CD4-positive, alpha-beta memory T cell (primary cell): ENCODE results near the gene POLN. TPM values are rescaled to one million over a fixed set of nuclear protein-coding genes. Genes with fewer than 3 reads are reported as not detected.

Experiments used
- CTCF ChIA-PET: fragments of 350-600 bp; sonication (Branson Sonifier 250); formaldehyde crosslinking; loops from one replicate; lab custom pipeline; 2021; ENCODE audit warnings: inconsistent platforms; ENCODE audit not compliant: partially characterized antibody; lab: Charles Lee
- POLR2A ChIA-PET: fragments of 350-600 bp; sonication (Branson Sonifier 250); formaldehyde crosslinking; loops from one replicate; lab custom pipeline; 2021; ENCODE audit not compliant: partially characterized antibody; lab: Charles Lee
- DNase-seq, 5 donors: peaks; one replicate each; pipeline versions ENCODE4 v3.0.0 to v3.0.0-alpha.2; 2020 to 2022; ENCODE audit warnings: mixed read lengths in 1 of 5
- H3K27ac ChIP-seq: one replicate; pipeline ENCODE4 v1.7.0; 2013; ENCODE audit warnings: low read depth, low read length
- H3K27me3 ChIP-seq: 2 replicates; pipeline ENCODE4 v1.7.0; 2013; ENCODE audit warnings: mild to moderate bottlenecking, low read length, moderate library complexity; ENCODE audit not compliant: insufficient read depth
- H3K36me3 ChIP-seq: 2 replicates; pipeline ENCODE4 v1.7.0; 2013; ENCODE audit warnings: mild to moderate bottlenecking, low read length, moderate library complexity; ENCODE audit not compliant: insufficient read depth
- H3K4me1 ChIP-seq: 2 replicates; pipeline ENCODE4 v1.7.0; 2013; ENCODE audit warnings: mild to moderate bottlenecking, low read length, moderate library complexity; ENCODE audit not compliant: insufficient read depth
- H3K4me3 ChIP-seq, 2 donors: one replicate each; pipeline ENCODE4 v1.7.0; 2013; ENCODE audit warnings: low read length in 2 of 2, mild to moderate bottlenecking in 1 of 2
- H3K9me3 ChIP-seq, 2 donors: one replicate each; pipeline ENCODE4 v1.7.0; 2013; ENCODE audit warnings: low read length in 2 of 2, control low read depth in 1 of 2; ENCODE audit not compliant: control insufficient read depth in 1 of 2
- H3K27ac Mint-ChIP-seq, 7 donors: one replicate each; pipeline ENCODE4 v1.8.0; 2020 to 2021; ENCODE audit warnings: mixed read lengths in 7 of 7, mild to moderate bottlenecking in 6 of 7, inconsistent platforms in 3 of 7, moderate library complexity in 3 of 7
- H3K27me3 Mint-ChIP-seq, 2 donors: one replicate each; pipeline ENCODE4 v1.8.0; 2020 to 2021; ENCODE audit warnings: mixed read lengths in 2 of 2
- H3K36me3 Mint-ChIP-seq, 2 donors: one replicate each; pipeline ENCODE4 v1.8.0; 2020 to 2021; ENCODE audit warnings: mixed read lengths in 2 of 2, inconsistent platforms in 1 of 2, mild to moderate bottlenecking in 1 of 2
- H3K4me1 Mint-ChIP-seq, 4 donors: one replicate each; pipeline ENCODE4 v1.8.0; 2020 to 2021; ENCODE audit warnings: mixed read lengths in 4 of 4, mild to moderate bottlenecking in 1 of 4
- H3K4me3 Mint-ChIP-seq, 8 donors: one replicate each; pipeline ENCODE4 v1.8.0; 2020 to 2021; ENCODE audit warnings: mixed read lengths in 8 of 8, mild to moderate bottlenecking in 7 of 8, moderate library complexity in 6 of 8, inconsistent platforms in 3 of 8
- H3K9me3 Mint-ChIP-seq, 8 donors: one replicate each; pipeline ENCODE4 v1.8.0; 2020 to 2021; ENCODE audit warnings: mixed read lengths in 8 of 8, mild to moderate bottlenecking in 5 of 8, inconsistent platforms in 3 of 8, moderate library complexity in 1 of 8
- intact Hi-C: fragments of 100-400 bp; cut with micrococcal nuclease; formaldehyde crosslinking; loops from one replicate; pipeline ENCODE4 v1.15.1; 2023
- polyA plus RNA-seq, 2 donors: library from polyadenylated mRNA; unstranded; fragments of 300-500 nt; fragmentation: Illumina TruSeq; gene quantifications; one replicate each; pipeline ENCODE4 v1.2.3, GENCODE V29; 2021
- total RNA-seq, 2 experiments: library from RNA; stranded (reverse); gene quantifications; one replicate each; pipeline ENCODE4 v1.2.3, GENCODE V29; 2021

POLN gene
- total and polyA plus RNA-seq, 4 experiments from 2014 or later: 0.24 to 4.4 (median 2.8) TPM

DNA sequence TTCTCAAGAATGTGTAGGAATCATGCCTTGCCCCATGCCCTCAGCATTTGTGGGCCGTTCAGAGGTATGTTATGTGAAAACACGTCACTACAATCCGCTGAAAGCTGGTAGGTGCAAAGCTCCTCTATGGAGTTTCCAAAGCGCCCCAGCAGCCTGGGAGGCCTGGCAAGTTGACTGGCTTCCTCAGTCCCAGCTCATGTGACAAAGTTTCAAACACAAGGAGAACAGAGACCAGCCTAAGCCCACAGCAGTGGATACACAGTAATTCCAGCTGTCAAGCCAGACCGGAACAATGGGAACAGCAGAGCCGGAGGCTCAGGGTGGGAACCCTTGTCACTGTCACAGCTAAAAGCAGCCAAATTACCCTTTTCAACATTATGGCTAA lies 149.3 kb downstream of the POLN start:
- Histone ChIP-seq H3K36me3 (no peaks in the 10 kb centered on the region), H3K4me1 (no peaks in the 10 kb centered on the region), H3K4me3 (no peak overlapping the region), H3K9me3 (peaks cover 0 to 11% of the 10 kb centered on the region in 2 donors), H3K27me3 (no peaks in the 10 kb centered on the region), H3K27ac (no peak overlapping the region)
- no peak overlapping the region for H3K4me3 Mint-ChIP-seq
- POLR2A ChIA-PET: no interaction called here
- intact Hi-C loops: no loop called here
- CTCF ChIA-PET: no interaction called here
- DNase-seq: no peak
- H3K36me3 Mint-ChIP-seq: peaks cover 2 to 8% of the 10 kb centered on the region in 2 donors
- peaks cover 0 to 3% of the 10 kb centered on the region in 2 donors for H3K27me3 Mint-ChIP-seq
- peaks cover 0 to 26% (median 12%) of the 10 kb centered on the region in 8 donors for H3K9me3 Mint-ChIP-seq
- H3K27ac Mint-ChIP-seq: no peak overlapping the region
- no peaks in the 10 kb centered on the region for H3K4me1 Mint-ChIP-seq

DNA sequence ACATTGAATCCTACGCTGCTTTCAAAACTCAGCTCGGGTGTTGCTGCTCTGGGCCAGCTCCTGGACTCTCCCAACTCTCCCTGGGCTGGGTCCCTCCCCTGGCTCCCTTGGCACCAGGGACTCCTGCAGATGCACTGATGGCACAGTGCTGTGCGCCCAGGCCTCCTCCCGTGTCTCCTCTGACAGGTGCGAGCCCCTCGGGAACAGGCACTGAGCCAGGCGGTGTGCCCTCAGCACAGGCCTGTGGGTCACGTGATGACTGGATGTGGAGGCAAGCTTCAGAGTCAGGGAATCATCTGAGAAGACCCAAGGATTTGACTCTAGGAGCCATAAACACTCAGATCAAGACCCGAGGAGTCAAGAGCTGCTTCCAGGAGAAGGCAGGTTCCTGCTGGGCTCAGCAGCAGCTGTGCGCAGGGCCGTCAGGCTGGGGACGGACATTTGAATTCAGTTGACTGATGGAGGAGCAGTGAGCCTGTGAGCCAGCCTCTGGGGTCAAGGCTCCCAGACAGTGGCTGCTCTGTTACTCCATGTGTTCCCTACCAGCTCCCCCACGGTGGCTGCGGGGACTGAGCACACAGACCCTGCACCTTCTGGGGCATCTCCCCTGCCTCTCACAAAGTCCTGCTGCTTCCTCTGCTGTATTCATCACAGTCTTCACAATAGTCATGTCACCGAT lies 149.8 kb downstream of the POLN start:
- Mint-ChIP-seq H3K4me3 (no peak overlapping the region), H3K36me3 (peaks cover 2 to 8% of the 10 kb centered on the region in 2 donors), H3K27me3 (peaks cover 0 to 3% of the 10 kb centered on the region in 2 donors), H3K4me1 (no peaks in the 10 kb centered on the region), H3K9me3 (peaks cover 0 to 22% (median 14%) of the 10 kb centered on the region in 8 donors), H3K27ac (no peak overlapping the region)
- Histone ChIP-seq H3K36me3 (no peaks in the 10 kb centered on the region), H3K4me1 (no peaks in the 10 kb centered on the region), H3K9me3 (peaks cover 0 to 11% of the 10 kb centered on the region in 2 donors), H3K27me3 (no peaks in the 10 kb centered on the region), H3K27ac (no peak overlapping the region), H3K4me3 (no peak overlapping the region)
- CTCF ChIA-PET: no interaction called here
- intact Hi-C loops: no loop called here
- POLR2A ChIA-PET: no interaction called here
- DNase-seq: peak in 1 of 5 donors; percentile 20

DNA sequence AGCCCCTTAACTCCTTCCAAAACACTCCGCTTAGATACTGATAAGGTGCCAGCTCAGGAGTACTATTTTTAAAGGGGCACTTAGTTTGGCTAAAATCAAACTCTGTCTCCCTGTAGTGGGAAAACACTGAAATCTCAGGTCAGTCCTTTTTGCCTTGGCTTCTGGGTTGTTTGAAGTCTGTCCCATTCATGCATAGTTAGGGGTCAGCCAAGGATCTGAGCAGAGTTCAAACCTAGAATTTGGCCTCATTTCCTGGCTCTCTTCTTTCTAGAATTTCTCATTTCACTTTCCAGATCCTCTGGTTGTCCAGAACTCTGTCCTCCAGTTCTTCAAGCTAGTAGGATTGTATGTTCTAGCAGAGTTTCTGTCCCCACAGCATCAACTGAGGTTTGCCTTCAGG lies 151.3 kb downstream of the POLN start:
- no peaks in the 10 kb centered on the region for H3K27me3 ChIP-seq
- Mint-ChIP-seq H3K36me3 (peaks cover 0 to 2% of the 10 kb centered on the region in 2 donors), H3K4me3 (no peak overlapping the region), H3K4me1 (no peaks in the 10 kb centered on the region), H3K27ac (no peak overlapping the region), H3K27me3 (peaks cover 0 to 2% of the 10 kb centered on the region in 2 donors), H3K9me3 (peaks cover 0 to 16% (median 5%) of the 10 kb centered on the region in 8 donors)
- CTCF ChIA-PET: no interaction called here
- H3K9me3 ChIP-seq: no peaks in the 10 kb centered on the region
- no peak overlapping the region for H3K27ac ChIP-seq
- H3K4me3 ChIP-seq: no peak overlapping the region
- no peaks in the 10 kb centered on the region for H3K4me1 ChIP-seq
- H3K36me3 ChIP-seq: no peaks in the 10 kb centered on the region
- POLR2A ChIA-PET: no interaction called here
- no peak for DNase-seq
- intact Hi-C loops: no loop called here

DNA sequence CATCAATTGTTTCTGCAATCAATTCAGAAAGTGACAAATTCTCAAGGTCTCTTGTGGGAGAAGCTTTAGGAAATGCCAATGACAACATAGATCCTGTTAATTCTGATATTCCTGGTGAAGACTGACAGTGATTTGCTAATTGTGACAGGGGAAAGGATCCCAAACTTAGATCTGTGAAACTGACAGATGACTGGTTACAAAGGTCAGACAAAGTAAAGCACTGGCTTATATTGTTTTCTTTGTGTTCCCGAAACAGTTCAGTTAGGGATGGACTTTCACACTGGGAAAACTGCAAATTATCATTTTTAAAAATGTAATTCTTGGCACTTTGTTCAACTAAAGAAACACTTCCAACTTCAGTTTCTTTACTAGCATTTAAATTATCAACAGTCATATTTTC lies 152.7 kb downstream of the POLN start:
- Histone ChIP-seq H3K36me3 (no peaks in the 10 kb centered on the region), H3K9me3 (no peaks in the 10 kb centered on the region), H3K4me1 (no peaks in the 10 kb centered on the region), H3K4me3 (no peak overlapping the region), H3K27ac (no peak overlapping the region), H3K27me3 (no peaks in the 10 kb centered on the region)
- DNase-seq: no peak
- CTCF ChIA-PET: no interaction called here
- Mint-ChIP-seq H3K27me3 (no peaks in the 10 kb centered on the region), H3K36me3 (no peaks in the 10 kb centered on the region), H3K4me3 (no peak overlapping the region), H3K9me3 (peaks cover 0 to 13% (median 2%) of the 10 kb centered on the region in 8 donors), H3K4me1 (no peaks in the 10 kb centered on the region), H3K27ac (no peak overlapping the region)
- POLR2A ChIA-PET: no interaction called here
- intact Hi-C loops: no loop called here

DNA sequence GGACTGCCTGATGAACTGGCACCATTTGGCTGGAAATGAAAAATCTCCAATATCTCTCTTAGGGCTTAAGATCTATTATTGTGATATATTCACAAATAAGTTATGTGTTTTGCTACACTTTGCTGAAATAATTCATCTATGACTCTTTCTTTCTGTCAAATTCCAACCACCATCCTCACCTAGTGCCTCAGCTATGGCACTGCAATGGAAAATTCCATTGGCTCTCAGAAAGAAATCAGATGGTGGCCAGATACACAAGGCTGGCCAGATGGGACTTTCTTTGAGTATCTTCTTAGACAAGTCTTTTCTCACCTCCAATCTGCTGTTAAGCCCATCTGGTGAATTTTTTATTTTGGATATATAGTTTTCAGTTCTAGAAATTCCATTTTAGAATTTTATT lies 154.8 kb downstream of the POLN start:
- Mint-ChIP-seq H3K9me3 (peaks cover 0 to 13% (median 2%) of the 10 kb centered on the region in 8 donors), H3K4me3 (no peak overlapping the region), H3K36me3 (no peaks in the 10 kb centered on the region), H3K4me1 (no peaks in the 10 kb centered on the region), H3K27me3 (no peaks in the 10 kb centered on the region), H3K27ac (no peak overlapping the region)
- Histone ChIP-seq H3K27ac (no peak overlapping the region), H3K36me3 (no peaks in the 10 kb centered on the region), H3K9me3 (no peaks in the 10 kb centered on the region), H3K4me1 (no peaks in the 10 kb centered on the region), H3K27me3 (no peaks in the 10 kb centered on the region), H3K4me3 (no peak overlapping the region)
- DNase-seq: peak in 1 of 5 donors; percentile 17
- CTCF ChIA-PET: interaction anchor here (1.3 kb wide), 1 partner anchor 10 kb away, joined by 3 read pairs; no protein-coding TSS in a partner anchor
- intact Hi-C loops: no loop called here
- POLR2A ChIA-PET: no interaction called here

DNA sequence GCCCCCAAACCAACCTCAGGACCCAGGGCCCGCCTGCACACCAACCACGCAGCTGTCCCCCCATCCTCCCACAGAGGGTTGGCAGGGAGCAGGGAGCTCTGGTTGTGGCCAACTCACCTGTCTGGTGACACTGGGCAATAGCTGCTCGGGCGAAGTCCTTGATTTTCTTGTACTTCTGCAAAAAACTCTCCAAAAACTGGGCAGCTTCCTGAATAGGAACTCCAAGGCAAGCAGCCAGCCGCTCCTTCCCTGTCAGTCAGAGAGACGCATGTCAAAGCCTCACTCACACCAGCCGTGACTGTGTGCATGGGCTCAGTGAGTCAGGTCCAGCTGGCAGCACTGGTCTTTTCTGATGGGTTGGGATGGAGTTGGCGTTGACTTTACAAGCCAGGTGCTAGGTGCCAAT lies 156.4 kb downstream of the POLN start:
- Mint-ChIP-seq H3K4me1 (no peaks in the 10 kb centered on the region), H3K9me3 (peaks cover 0 to 13% (median 2%) of the 10 kb centered on the region in 8 donors), H3K27ac (no peak overlapping the region), H3K27me3 (no peaks in the 10 kb centered on the region), H3K4me3 (no peak overlapping the region), H3K36me3 (no peaks in the 10 kb centered on the region)
- H3K27me3 ChIP-seq: no peaks in the 10 kb centered on the region
- H3K36me3 ChIP-seq: no peaks in the 10 kb centered on the region
- no peak overlapping the region for H3K4me3 ChIP-seq
- ChIA-PET POLR2A (no interaction called here), CTCF (no interaction called here)
- intact Hi-C loops: no loop called here
- H3K9me3 ChIP-seq: no peaks in the 10 kb centered on the region
- peak in 1 of 5 donors; percentile 28 for DNase-seq
- H3K27ac ChIP-seq: no peak overlapping the region
- H3K4me1 ChIP-seq: no peaks in the 10 kb centered on the region

DNA sequence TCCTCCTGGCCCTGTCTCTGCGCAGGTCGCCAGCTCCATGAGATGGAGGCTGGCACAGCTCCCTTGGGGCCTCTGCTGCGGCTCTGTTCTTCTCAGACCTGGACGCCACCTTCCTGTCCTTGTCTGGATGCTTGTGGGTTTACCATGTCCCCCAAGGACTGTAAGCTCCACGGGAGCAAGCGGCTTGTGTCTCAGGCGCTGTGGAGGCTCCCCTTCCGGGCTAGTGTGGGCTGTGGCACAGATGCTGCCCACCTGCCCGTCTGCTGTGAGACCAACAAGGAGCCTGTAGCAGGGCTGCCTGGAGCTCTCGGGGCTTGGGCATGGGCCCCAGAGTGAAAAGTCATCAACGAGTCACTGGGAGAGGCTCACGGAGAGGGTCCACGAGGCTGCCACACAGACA lies 157.6 kb downstream of the POLN start:
- intact Hi-C loops: no loop called here
- no peaks in the 10 kb centered on the region for H3K36me3 Mint-ChIP-seq
- no peaks in the 10 kb centered on the region for H3K4me1 Mint-ChIP-seq
- H3K4me1 ChIP-seq: no peaks in the 10 kb centered on the region
- CTCF ChIA-PET: no interaction called here
- H3K27me3 ChIP-seq: no peaks in the 10 kb centered on the region
- no peaks in the 10 kb centered on the region for H3K36me3 ChIP-seq
- no peak overlapping the region for H3K4me3 ChIP-seq
- peaks cover 0 to 13% (median 2%) of the 10 kb centered on the region in 8 donors for H3K9me3 Mint-ChIP-seq
- H3K27ac Mint-ChIP-seq: peak overlapping the region in 1 of 7 donors; percentile 66
- peak in 1 of 5 donors; percentile 19 for DNase-seq
- no peak overlapping the region for H3K4me3 Mint-ChIP-seq
- H3K27ac ChIP-seq: no peak overlapping the region
- H3K27me3 Mint-ChIP-seq: no peaks in the 10 kb centered on the region
- POLR2A ChIA-PET: no interaction called here
- H3K9me3 ChIP-seq: no peaks in the 10 kb centered on the region
